Keratinocyte (primary cell): ENCODE measurements around the gene LEUTX. TPM values are rescaled to one million over a fixed set of nuclear protein-coding genes. Genes with fewer than 3 reads are reported as not detected.

Source experiments
- DNase-seq: peaks from one replicate; pipeline ENCODE4 v3.0.0-alpha.2; 2011; ENCODE audit warnings: low read depth, missing footprints, low spot score
- FAIRE-seq: peaks from 2 replicates; lab custom pipeline; 2011; peaks lifted over from hg19 to GRCh38; lab: Jason Lieb, UNC
- H2AFZ ChIP-seq: 2 replicates; pipeline ENCODE4 v1.6.0; 2012; ENCODE audit warnings: low read length, control low read depth, inconsistent platforms; ENCODE audit not compliant: control insufficient read depth
- H3K27ac ChIP-seq: 2 replicates; pipeline ENCODE4 v1.5.1; 2011; ENCODE audit warnings: low read length; ENCODE audit not compliant: control insufficient read depth, insufficient read depth
- H3K27me3 ChIP-seq: 3 replicates; pipeline ENCODE4 v1.6.0; 2011; ENCODE audit warnings: low read length; ENCODE audit not compliant: control insufficient read depth, insufficient read depth; ENCODE audit errors: extremely low read depth
- H3K36me3 ChIP-seq, 2 experiments: 2 replicates in 1 of 2; 3 replicates in 1 of 2; pipeline ENCODE4 v1.5.1; 2011; ENCODE audit warnings: low read length in 2 of 2, mild to moderate bottlenecking in 1 of 2; ENCODE audit not compliant: control insufficient read depth in 2 of 2, insufficient read depth in 2 of 2; ENCODE audit errors: extremely low read depth in 1 of 2
- H3K4me1 ChIP-seq: 3 replicates; pipeline ENCODE4 v1.5.1; 2011; ENCODE audit warnings: low read length; ENCODE audit not compliant: control insufficient read depth, insufficient read depth; ENCODE audit errors: extremely low read depth
- H3K4me2 ChIP-seq: 3 replicates; pipeline ENCODE4 v1.6.0; 2011; ENCODE audit warnings: low read depth, low read length; ENCODE audit not compliant: control insufficient read depth, insufficient read depth; ENCODE audit errors: extremely low read depth
- H3K4me3 ChIP-seq, 3 experiments: fragments of 200-600 bp in 1 of 3; sonication (generic) in 1 of 3; 2 replicates in 2 of 3; 3 replicates in 1 of 3; pipeline ENCODE4 v1.5.1; 2011 to 2016; ENCODE audit warnings: low read length in 3 of 3, mild to moderate bottlenecking in 3 of 3, control low read depth in 2 of 3, inconsistent platforms in 1 of 3, low read depth in 1 of 3, mixed read lengths in 1 of 3, mixed run types in 1 of 3, moderate library complexity in 1 of 3; ENCODE audit not compliant: control insufficient read depth in 2 of 3, insufficient read depth in 2 of 3; ENCODE audit errors: extremely low read depth in 1 of 3
- H3K79me2 ChIP-seq: 2 replicates; pipeline ENCODE4 v1.6.0; 2012; ENCODE audit warnings: low read length; ENCODE audit not compliant: control insufficient read depth, insufficient read depth
- H3K9ac ChIP-seq: 3 replicates; pipeline ENCODE4 v1.6.0; 2011; ENCODE audit warnings: low read length; ENCODE audit not compliant: control insufficient read depth, insufficient read depth; ENCODE audit errors: extremely low read depth
- H3K9me1 ChIP-seq: 3 replicates; pipeline ENCODE4 v1.6.0; 2011; ENCODE audit warnings: low read length; ENCODE audit not compliant: control insufficient read depth, insufficient read depth; ENCODE audit errors: extremely low read depth
- H3K9me3 ChIP-seq: 2 replicates; pipeline ENCODE4 v1.5.1; 2012; ENCODE audit warnings: low read depth, low read length; ENCODE audit not compliant: control insufficient read depth
- H4K20me1 ChIP-seq: 3 replicates; pipeline ENCODE4 v1.6.0; 2011; ENCODE audit warnings: low read length; ENCODE audit not compliant: control insufficient read depth, insufficient read depth; ENCODE audit errors: extremely low read depth
- CTCF ChIP-seq, 3 experiments: IDR thresholded peaks in 1 of 3; conservative IDR thresholded peaks in 1 of 3; optimal IDR thresholded peaks in 1 of 3; 2 replicates in 2 of 3; 3 replicates in 1 of 3; pipeline versions ENCODE3 to v1.5.1; 2011; ENCODE audit warnings: low read length in 3 of 3, mild to moderate bottlenecking in 3 of 3, moderate library complexity in 2 of 3, control low read depth in 1 of 3, inconsistent platforms in 1 of 3; ENCODE audit not compliant: insufficient read depth in 2 of 3; ENCODE audit errors: extremely low read depth in 1 of 3
- EZH2 ChIP-seq: IDR thresholded peaks from one replicate; pipeline ENCODE4 v1.6.1; 2012; ENCODE audit warnings: inconsistent platforms, mild to moderate bottlenecking, low read length, moderate library complexity
- dilution Hi-C: fragments of 300-500 bp; cut with MboI; formaldehyde crosslinking; loops from one replicate; pipeline ENCODE4 v1.7.0; 2020; ENCODE audit warnings: low sequenced_read_pairs; ENCODE audit not compliant: extremely low pct_ligation_motif_present
- polyA plus RNA-seq, 5 experiments: library from polyadenylated mRNA; depleted of rRNA in 3 of 5; stranded (reverse) in 3 of 5; stranded (forward) in 1 of 5; unstranded in 1 of 5; fragments of >200 nt; gene quantifications; 1 replicate in 1 of 5; 2 replicates in 3 of 5; 3 replicates in 1 of 5; pipeline versions ENCODE4 v1.2.1 to v1.2.3, GENCODE V29; 2011 to 2012; ENCODE audit warnings: missing spikeins in 2 of 5, low read depth in 1 of 5, low replicate concordance in 1 of 5

The LEUTX gene
- polyA plus RNA-seq, 1 donor (not counting 4 experiments of a cell fraction or from before 2014, with no cell fraction given), result not detected

DNA sequence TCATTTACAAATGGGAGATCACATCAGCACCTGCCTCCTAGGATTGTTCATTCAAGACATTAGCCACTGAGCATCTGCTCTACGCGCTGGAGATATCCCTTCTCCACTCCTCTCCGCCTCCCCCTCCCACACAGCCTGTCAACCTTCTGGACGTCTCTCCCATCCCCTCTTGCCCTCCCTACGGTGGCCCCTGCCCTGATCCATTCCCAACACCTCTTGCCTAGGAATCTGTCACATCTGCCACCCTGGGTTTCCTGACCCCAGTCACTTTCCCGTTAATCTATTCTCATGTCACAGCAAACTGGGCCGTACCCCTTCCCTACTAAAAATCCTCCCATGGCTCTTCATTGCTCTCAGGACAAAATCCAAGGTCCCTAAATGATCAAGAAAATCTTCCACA lies 45.0 kb downstream of the LEUTX start:
- peaks cover 9% of the 10 kb centered on the region for H3K4me1 ChIP-seq
- H3K79me2 ChIP-seq, result no peaks in the 10 kb centered on the region
- H3K36me3 ChIP-seq, result peaks cover 14 to 15% of the 10 kb centered on the region in 2 experiments
- H3K27me3 ChIP-seq, result no peaks in the 10 kb centered on the region
- H3K4me2 ChIP-seq, result peak overlapping the region; percentile 84
- peak overlapping the region; percentile 37 to 50 (median 45) for H3K4me3 ChIP-seq
- DNase-seq, result no peak
- H2AFZ ChIP-seq, result peak overlapping the region; percentile 2
- no peaks in the 10 kb centered on the region for H3K9me1 ChIP-seq
- no peaks in the 10 kb centered on the region for H3K9me3 ChIP-seq
- TF ChIP-seq CTCF (optimal IDR thresholded peaks at IDR 0.05 in 1 of 3, IDR thresholded peaks at IDR 0.05 in 1 of 3, conservative IDR thresholded peaks at IDR 0.05 in 1 of 3; ENCODE audit: extremely low read depth in 1 of 3, insufficient read depth in 2 of 3, low read length in 3 of 3), result no peak
- no peak for TF ChIP-seq EZH2
- H3K9ac ChIP-seq, result peak overlapping the region; percentile 31
- no peaks in the 10 kb centered on the region for H4K20me1 ChIP-seq
- FAIRE-seq, result peak; percentile 26
- no peak overlapping the region for H3K27ac ChIP-seq
- dilution Hi-C loops, result no loop called here

- H3K4me3 ChIP-seq, result peak overlapping the region; percentile 37 to 50 (median 45)
- H3K4me1 ChIP-seq, result peaks cover 9% of the 10 kb centered on the region
- H3K27me3 ChIP-seq, result no peaks in the 10 kb centered on the region
- peaks cover 15% of the 10 kb centered on the region in 2 experiments for H3K36me3 ChIP-seq
- H3K27ac ChIP-seq, result no peak overlapping the region
- H3K9me3 ChIP-seq, result no peaks in the 10 kb centered on the region
- peak overlapping the region; percentile 84 for H3K4me2 ChIP-seq
- TF ChIP-seq EZH2 (no peak), CTCF (optimal IDR thresholded peaks at IDR 0.05 in 1 of 3, IDR thresholded peaks at IDR 0.05 in 1 of 3, conservative IDR thresholded peaks at IDR 0.05 in 1 of 3; ENCODE audit: extremely low read depth in 1 of 3, insufficient read depth in 2 of 3, low read length in 3 of 3) (no peak)
- no peaks in the 10 kb centered on the region for H3K9me1 ChIP-seq
- H3K9ac ChIP-seq, result peak overlapping the region; percentile 31
- no peaks in the 10 kb centered on the region for H4K20me1 ChIP-seq
- no peaks in the 10 kb centered on the region for H3K79me2 ChIP-seq
- FAIRE-seq, result peak; percentile 87
- dilution Hi-C loops, result no loop called here
- H2AFZ ChIP-seq, result peak overlapping the region; percentile 2
- DNase-seq, result peak; percentile 50
Observed at GRCh38 chr19:39824143-39825092, 45.8 kb downstream of the LEUTX start.
